ENCODE results near the gene ANKRD45. TPM values are rescaled to one million over a fixed set of nuclear protein-coding genes. Genes with fewer than 3 reads are reported as not detected.

The ANKRD45 gene
- total and polyA plus RNA-seq, 2 of the 8 experiments (the other 6 are each of a cell fraction or from before 2014, with no cell fraction given): 0.41 to 2.8 TPM

DNA sequence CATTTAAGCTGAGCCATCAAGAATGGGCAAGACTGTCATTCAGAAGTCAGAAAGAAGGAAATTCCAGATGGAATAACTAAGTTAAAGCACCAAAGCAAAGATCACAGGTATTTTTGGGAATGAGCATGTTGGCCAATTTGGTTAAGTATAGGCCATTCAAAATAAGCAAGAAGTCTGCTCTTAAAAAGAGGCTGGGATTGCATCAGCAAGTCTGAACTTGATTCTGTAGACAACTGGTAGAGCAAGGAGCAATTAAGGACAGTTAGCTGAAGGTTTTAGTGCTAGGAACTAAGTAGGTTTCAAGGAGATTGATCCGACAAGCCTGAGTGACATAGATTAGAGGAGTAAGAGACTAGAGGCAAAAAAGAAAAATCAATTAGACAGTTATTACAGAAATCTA, 8.4 kb downstream of the ANKRD45 start:
- H3K9ac ChIP-seq (replicated peaks in 1 of 4; ENCODE audit: extremely low read depth in 1 of 4, low read depth in 3 of 4, low read length in 3 of 4): no peak overlapping the region
- peaks cover 3% of the 10 kb centered on the region in 2 experiments; a peak in 3 of 4 replicates for H3K9me3 ChIP-seq (ENCODE audit: insufficient read depth in 2 of 2, low read depth in 1 of 2, low read length in 1 of 2)
- H2BK120ac ChIP-seq (replicated peaks; ENCODE audit: low read depth, low read length): no peak overlapping the region
- H4K20me1 ChIP-seq (replicated peaks in 1 of 2; ENCODE audit: control insufficient read depth in 1 of 2, insufficient read depth in 2 of 2, low read length in 2 of 2): no peaks in the 10 kb centered on the region
- H3K4ac ChIP-seq (replicated peaks; ENCODE audit: insufficient read length, low read depth, low read length): no peak overlapping the region
- no peak overlapping the region for H2BK5ac ChIP-seq (ENCODE audit: low read depth, low read length)
- H3K23me2 ChIP-seq (ENCODE audit: low read depth, low read length): peaks cover 2% of the 10 kb centered on the region; the same call in 1 of the 2 replicates
- no peak overlapping the region for H3K27ac ChIP-seq (ENCODE audit: low read depth, low read length)
- no peaks in the 10 kb centered on the region for H3K27me3 ChIP-seq (replicated peaks in 1 of 4; ENCODE audit: control insufficient read depth in 3 of 4, extremely low read depth in 1 of 4, insufficient read depth in 3 of 4, low read length in 3 of 4)
- H3K23ac ChIP-seq (ENCODE audit: insufficient read length): no peak overlapping the region
- peaks cover 0 to 20% (median 0%) of the 10 kb centered on the region in 4 experiments; a peak in 3 of 8 replicates for H3K36me3 ChIP-seq (ENCODE audit: control insufficient read depth in 2 of 4, insufficient read depth in 4 of 4, low read length in 3 of 4)
- H4K8ac ChIP-seq (ENCODE audit: extremely low read depth, insufficient read depth, low read length): no peak overlapping the region
- no peak overlapping the region for H3K18ac ChIP-seq (ENCODE audit: extremely low read depth, low read length)
- CTCF ChIA-PET (ENCODE audit: partially characterized antibody): interaction anchor here (1.0 to 1.1 kb wide), 3 partner anchors 14 to 231 kb away, joined by 3 to 4 read pairs (median 3); no protein-coding TSS in a partner anchor
- H3K4me2 ChIP-seq (ENCODE audit: insufficient read depth in 1 of 2, low read depth in 2 of 2, low read length in 2 of 2): no peak overlapping the region
- H3K79me2 ChIP-seq (ENCODE audit: control insufficient read depth in 1 of 2, insufficient read depth in 2 of 2, low read length in 2 of 2): peaks cover 0 to 3% of the 10 kb centered on the region in 2 experiments; a peak in 1 of 4 replicates
- no peak overlapping the region for H2BK12ac ChIP-seq (ENCODE audit: low read depth, low read length)
- 94% methylated on average over 1 of the region's 1 CpG; no CpG with 5 or more reads in 1 of the 2 experiments for WGBS, 2 experiments (ENCODE audit: extremely low coverage in 1 of 2, insufficient coverage in 1 of 2, insufficient read length in 1 of 2, insufficient replicate concordance in 2 of 2, low coverage in 1 of 2, low lambda C conversion rate in 2 of 2, missing lambda C conversion rate in 1 of 2)
- no peak overlapping the region for H2AFZ ChIP-seq (ENCODE audit: low read length)
- DNase-seq (ENCODE audit: low read depth in 1 of 2, low spot score in 2 of 2) (no peak), FAIRE-seq (no peak)
- H3K14ac ChIP-seq (ENCODE audit: insufficient read length): no peak overlapping the region
- no peak overlapping the region for H2AK5ac ChIP-seq (ENCODE audit: low read depth, low read length)
- H3K79me1 ChIP-seq (ENCODE audit: low read depth, low read length): no peaks in the 10 kb centered on the region
- no peak overlapping the region for H2BK20ac ChIP-seq (ENCODE audit: low read length)
- no peaks in the 10 kb centered on the region for H3K4me1 ChIP-seq (replicated peaks in 1 of 4; ENCODE audit: control insufficient read depth in 3 of 4, insufficient read depth in 4 of 4, low read length in 3 of 4)
- no peak overlapping the region for H4K5ac ChIP-seq (ENCODE audit: insufficient read length, low read depth, low read length)
- H4K91ac ChIP-seq (replicated peaks; ENCODE audit: insufficient read length, low read length): no peak overlapping the region
- no peak overlapping the region for H2BK15ac ChIP-seq (ENCODE audit: low read length)
- no peak overlapping the region for H3K56ac ChIP-seq (replicated peaks; ENCODE audit: insufficient read length, low read depth, low read length)
- POLR2A ChIA-PET (ENCODE audit: partially characterized antibody): interaction anchor here (1.1 kb wide), 1 partner anchor 14 kb away, joined by 3 read pairs; no protein-coding TSS in a partner anchor
- H3K4me3 ChIP-seq (ENCODE audit: extremely low read depth in 1 of 4, insufficient read depth in 2 of 4, low read depth in 3 of 4, low read length in 4 of 4): no peak overlapping the region
- no peak for TF ChIP-seq ZNF274 (IDR thresholded peaks at IDR 0.05; ENCODE audit: borderline replicate concordance, extremely low read depth, low read length)
- TF ChIP-seq EZH2 (IDR thresholded peaks at IDR 0.05; ENCODE audit: low read depth, low read length, severe bottlenecking): no peak
- no peak for TF ChIP-seq NRF1 (IDR thresholded peaks at IDR 0.05; ENCODE audit: low read depth, low read length)
- TF ChIP-seq CEBPB (IDR thresholded peaks at IDR 0.05; ENCODE audit: low read depth, low read length): no peak
- no peak for TF ChIP-seq EGR1 (IDR thresholded peaks at IDR 0.05; ENCODE audit: borderline replicate concordance, low read depth, low read length)
- no peak for TF ChIP-seq RNF2 (IDR thresholded peaks at IDR 0.05; ENCODE audit: borderline replicate concordance, low read depth, low read length, missing control alignments, poor library complexity, severe bottlenecking)
- no peak for TF ChIP-seq SIX5 (IDR thresholded peaks at IDR 0.05; ENCODE audit: low read depth, low read length)
- TF ChIP-seq SIN3A (conservative IDR thresholded peaks at IDR 0.05 in 1 of 2, IDR thresholded peaks at IDR 0.05 in 1 of 2; ENCODE audit: low read depth in 1 of 2, low read length in 2 of 2): no peak
- TF ChIP-seq TAF1 (IDR thresholded peaks at IDR 0.05; ENCODE audit: low read depth, low read length): no peak
- no peak for TF ChIP-seq POLR2AphosphoS5 (IDR thresholded peaks at IDR 0.05; ENCODE audit: low read depth, low read length)
- TF ChIP-seq KDM4A (IDR thresholded peaks at IDR 0.05; ENCODE audit: low read depth, low read length, severe bottlenecking): no peak
- no peak for TF ChIP-seq BACH1 (IDR thresholded peaks at IDR 0.05; ENCODE audit: low read length)
- TF ChIP-seq SP2 (IDR thresholded peaks at IDR 0.05; ENCODE audit: low read length): no peak
- no peak for TF ChIP-seq HDAC2 (IDR thresholded peaks at IDR 0.05; ENCODE audit: borderline replicate concordance in 1 of 2, low read depth in 2 of 2, low read length in 2 of 2)
